Kidney glomerular epithelial cell (primary cell): ENCODE measurements around the gene RNU6-7.

ENCODE experiments used
- DNase-seq: peaks from one replicate; lab custom pipeline; 2025; lab: John Stamatoyannopoulos, UW

RNU6-7 gene

DNA sequence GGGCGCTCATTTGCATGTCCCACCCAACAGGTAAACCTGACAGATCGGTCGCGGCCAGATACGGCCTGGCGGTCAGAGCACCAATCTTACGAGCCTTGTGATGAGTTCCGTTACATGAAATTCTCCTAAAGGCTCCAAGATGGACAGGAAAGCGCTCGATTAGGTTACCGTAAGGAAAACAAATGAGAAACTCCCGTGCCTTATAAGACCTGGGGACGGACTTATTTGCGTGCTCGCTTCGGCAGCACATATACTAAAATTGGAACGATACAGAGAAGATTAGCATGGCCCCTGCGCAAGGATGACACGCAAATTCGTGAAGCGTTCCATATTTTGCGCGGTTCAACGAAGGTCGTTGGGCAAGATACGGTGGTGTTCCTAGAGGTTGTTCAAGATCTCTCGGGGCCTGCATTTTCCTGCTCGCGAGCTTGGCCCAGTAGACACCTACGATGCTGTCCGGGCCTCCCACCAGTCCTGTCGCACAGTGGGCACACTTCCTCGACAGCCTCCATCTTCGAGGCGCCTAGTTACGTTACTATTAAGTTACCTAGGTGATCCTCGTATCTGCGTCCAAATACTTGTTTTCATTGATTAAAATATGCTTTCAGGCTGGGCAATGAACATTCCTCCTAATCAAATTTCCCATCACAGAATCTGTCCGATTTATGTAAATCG lies at the start of gene RNU6-7:
RNU6-7 (plus strand) TSS at position 230 of the 675 bp plus-strand sequence.
- peak; percentile 11 for DNase-seq

GRCh38 chr14:32166029-32166428 lies 35.8 kb upstream of the RNU6-7 start:
- no peak for DNase-seq

GRCh38 chr14:32166924-32167323 lies 34.9 kb upstream of the RNU6-7 start:
- DNase-seq = no peak

- DNase-seq = peak; percentile 22
These were observed 33.9 kb upstream of the RNU6-7 start for GRCh38 chr14:32167907-32168306.

- no peak for DNase-seq
These were observed 32.7 kb upstream of the RNU6-7 start for GRCh38 chr14:32169191-32169590.

DNA sequence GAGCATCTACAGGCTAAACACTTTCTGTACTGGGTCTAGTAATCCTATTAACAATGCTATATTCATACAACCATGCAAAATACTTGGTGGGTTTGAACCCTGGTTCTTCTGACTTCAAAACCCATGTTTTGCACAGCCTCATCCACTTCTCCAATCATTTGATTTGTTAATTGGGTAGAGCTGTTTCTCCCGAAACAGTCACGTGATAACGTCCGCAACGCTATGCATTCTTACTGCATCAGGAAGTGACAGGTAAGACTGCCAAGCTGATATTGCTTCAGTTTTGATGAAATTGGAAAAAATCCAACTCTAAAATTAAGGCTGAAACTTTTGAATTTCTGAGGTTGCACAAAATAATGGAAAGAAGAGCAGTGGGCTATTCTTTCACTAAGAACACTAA lies 30.4 kb upstream of the RNU6-7 start:
- DNase-seq = no peak

- no peak for DNase-seq
These were observed 18.4 kb upstream of the RNU6-7 start for GRCh38 chr14:32183151-32184058.

DNA sequence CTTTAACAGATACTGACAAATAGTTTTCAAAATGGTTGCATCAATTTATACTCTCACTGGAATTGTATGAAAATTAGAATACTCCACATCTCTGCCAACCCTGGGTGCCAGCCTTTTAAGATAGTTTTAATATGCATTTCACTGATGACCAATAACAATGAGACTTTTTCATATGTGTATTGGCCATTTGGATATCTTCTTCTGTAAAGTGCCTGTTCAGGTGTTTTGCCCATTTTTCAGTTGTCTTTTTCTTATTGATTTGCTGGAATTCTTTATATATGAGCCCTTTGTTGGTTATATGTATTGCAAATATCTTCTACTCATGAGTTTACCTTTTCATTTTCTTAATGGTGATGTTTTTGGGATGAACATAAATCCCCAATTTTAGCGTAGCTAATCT lies 16.7 kb upstream of the RNU6-7 start:
- no peak for DNase-seq

GRCh38 chr14:32186248-32186647 lies 15.6 kb upstream of the RNU6-7 start:
- no peak for DNase-seq

DNA sequence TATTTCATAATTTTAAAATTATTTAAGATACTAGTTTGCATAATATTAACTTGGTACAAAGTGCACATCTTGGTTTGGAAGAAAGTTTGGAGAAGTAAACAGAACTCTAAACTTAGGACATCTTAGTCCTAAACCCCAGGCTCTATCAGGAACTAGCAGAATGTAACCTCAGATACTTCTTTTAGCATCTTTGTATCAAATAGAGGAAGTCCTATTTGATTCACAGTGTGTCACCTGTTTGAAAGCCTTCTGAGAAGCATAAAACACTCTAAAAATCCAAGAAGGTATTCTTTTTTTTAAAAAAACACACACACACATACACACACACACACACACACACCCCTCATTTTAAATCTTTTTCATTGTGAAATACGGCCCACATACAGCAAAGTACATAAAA lies 12.0 kb upstream of the RNU6-7 start:
- DNase-seq = no peak

GRCh38 chr14:32190673-32191072 lies 11.2 kb upstream of the RNU6-7 start:
- DNase-seq = no peak

- DNase-seq = no peak
These were observed 9.0 kb upstream of the RNU6-7 start for GRCh38 chr14:32192712-32193373.

DNA sequence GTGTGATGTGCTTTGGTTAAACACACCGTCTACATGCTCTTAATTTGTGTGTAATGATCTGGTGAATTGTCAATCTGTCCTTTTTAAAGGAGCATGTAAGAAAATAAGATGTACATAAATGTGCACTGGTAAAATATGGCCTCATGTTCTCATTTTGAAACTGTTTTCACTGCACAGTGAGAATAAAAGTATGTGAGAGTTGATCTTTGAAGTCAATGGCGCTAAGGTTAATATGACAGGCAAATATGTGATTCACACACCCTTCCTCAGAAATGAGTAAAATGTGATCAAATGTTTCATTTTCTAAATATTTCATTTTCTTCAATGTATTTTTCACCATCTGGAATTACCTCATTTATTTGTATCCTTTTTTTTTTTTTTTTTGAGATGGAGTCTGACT lies 8.3 kb upstream of the RNU6-7 start:
- DNase-seq = no peak

DNA sequence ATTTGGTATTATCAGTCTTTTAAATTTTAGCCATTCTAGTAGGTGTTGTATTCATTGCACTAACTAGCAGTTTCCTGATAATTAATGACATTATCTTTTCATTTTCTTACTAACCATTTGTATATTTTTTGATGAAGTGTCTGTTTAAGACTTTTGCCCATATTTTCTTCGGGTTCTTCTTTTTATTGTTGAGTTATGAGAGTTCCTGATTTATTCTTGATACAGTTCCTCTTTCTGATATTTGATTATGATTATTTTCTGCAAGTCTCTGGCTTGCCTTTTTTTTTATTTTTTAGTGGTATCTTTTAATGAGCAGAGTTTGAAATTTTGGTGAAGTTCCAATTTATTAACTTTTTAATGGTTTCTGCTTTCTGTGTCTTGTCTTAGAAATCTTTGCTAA lies 6.2 kb upstream of the RNU6-7 start:
- no peak for DNase-seq

GRCh38 chr14:32197919-32198318 lies 3.9 kb upstream of the RNU6-7 start:
- DNase-seq = no peak

DNA sequence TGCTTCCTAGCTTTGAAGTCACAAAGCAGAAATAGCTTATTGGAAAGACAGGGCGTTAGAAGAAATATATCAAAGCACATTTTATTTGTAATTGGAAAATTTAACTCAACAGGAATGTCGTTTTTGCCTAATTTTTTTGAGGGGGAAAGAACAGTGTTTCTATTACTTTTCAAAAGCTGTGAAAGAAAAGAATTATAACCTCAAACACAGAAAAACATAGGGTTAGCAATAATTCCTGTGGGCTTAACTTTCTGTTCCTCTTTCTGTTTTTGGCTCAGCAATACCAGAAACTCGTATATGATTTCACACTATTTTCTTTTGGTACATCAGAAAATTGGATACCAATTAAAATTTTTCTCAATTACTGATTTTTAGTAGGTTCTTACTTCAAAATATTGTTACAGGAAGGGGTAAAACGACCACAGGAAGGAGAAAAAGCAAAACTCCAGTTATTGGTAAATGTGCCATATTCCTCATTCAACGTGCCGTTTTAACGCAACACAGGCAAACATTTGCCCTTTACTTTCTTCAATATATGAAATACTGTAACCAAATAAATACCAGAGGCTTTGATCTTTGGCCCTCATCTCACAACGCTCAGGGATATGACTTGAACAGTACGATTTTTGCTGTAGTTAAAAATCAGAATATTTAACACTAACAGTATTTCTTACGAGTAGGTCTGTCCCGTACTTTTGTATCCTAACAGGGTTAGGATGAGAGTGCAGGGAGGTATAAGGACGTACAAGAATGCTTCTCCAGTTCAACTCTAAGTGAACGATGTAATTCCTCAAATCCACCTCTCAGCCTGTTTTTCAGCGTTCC lies 1.3 kb upstream of the RNU6-7 start:
- no peak for DNase-seq

DNA sequence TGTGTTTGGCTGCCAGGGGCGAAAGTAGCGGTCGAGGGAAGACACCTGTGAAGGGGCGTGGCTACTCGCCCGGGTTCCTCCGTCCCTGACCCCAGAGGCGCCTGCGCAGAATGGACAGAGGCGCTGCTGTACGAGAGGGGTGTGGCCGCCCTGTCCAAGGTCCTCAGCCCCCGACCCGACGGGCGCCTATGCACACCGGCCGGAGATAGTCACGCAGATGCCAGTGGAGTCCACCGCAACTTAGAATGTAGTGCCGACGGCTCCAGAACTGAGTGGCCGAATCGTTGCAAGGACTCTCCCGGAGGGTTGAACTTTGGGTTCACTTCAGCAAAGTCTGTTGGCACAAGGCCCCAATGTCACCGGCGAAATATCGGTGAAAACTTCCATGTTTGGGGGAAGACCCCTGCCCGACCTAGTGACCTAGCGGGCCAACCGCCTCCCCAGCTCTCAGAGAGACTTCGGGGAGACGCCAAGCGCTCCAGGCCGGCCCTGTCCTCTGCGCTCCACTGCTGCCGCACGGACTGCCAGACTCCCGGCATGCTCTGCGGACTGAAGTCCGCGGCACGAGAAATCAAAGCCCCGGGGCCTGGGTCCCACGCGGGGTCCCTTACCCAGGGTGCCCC lies 541 bp upstream of the RNU6-7 start:
- DNase-seq = peak; percentile 70

DNA sequence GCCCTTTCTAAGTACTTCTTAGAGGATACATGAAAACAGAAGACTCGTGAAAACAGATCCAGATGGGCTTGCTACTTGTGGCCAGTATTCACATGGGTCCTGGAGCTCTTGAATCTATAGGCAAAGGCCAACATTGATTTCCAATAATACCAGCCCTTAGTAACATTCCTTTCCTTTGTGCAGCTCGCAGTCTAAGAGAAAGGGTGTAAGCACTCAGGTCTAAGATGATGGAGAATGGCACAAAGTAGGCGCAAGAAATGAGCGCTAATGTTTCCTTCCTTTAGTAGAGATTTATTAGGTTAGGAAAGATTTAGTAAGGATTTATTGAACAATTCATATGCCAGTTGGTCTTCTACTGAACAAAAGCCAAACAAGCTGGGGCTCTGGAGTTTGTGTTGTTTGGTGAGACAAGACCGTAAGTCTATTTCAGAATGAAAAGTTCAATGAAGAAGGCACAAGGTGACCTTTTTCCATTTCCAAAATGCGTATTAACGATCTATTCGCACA lies 699 bp downstream of the RNU6-7 start:
- DNase-seq = peak; percentile 40

- DNase-seq = peak; percentile 75
These were observed 1.4 kb downstream of the RNU6-7 start, which contains the start of gene RNU6-8 for GRCh38 chr14:32202998-32203882. Gene RNU6-8 (minus strand): TSS chr14:32203269.

DNA sequence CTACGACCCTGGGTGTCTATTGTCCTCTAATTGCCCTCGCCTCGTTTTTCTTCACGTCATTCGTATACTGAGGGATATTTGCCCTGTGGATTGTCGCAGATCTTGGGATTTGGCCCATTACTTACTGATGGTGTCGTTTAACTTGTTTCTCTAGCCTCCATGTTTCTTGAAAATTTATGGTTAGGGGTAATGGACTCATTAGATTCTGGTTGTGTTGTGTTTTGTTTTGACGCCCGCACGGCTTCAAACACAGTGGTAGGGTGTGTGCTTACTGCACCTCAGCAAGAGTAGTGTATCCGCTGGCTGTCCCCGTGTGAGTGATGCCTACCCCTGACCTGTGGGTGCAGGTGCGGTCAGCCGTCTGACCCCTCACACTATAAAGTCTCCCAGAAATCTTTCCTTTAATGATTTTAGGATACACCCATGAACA lies 2.1 kb downstream of the RNU6-7 start:
- no peak for DNase-seq
